ENCODE data around the gene NUAK1. TPM values are rescaled to one million over a fixed set of nuclear protein-coding genes. Genes with fewer than 3 reads are reported as not detected.
"Not testable (repeated sequence)": the region's sequence is repeated elsewhere in the genome, so short reads cannot be mapped to it uniquely, and the experiment has no call there.

The NUAK1 gene
- polyA plus RNA-seq, 10 donors, result 10.7 to 15.7 (median 12.1) TPM

DNA sequence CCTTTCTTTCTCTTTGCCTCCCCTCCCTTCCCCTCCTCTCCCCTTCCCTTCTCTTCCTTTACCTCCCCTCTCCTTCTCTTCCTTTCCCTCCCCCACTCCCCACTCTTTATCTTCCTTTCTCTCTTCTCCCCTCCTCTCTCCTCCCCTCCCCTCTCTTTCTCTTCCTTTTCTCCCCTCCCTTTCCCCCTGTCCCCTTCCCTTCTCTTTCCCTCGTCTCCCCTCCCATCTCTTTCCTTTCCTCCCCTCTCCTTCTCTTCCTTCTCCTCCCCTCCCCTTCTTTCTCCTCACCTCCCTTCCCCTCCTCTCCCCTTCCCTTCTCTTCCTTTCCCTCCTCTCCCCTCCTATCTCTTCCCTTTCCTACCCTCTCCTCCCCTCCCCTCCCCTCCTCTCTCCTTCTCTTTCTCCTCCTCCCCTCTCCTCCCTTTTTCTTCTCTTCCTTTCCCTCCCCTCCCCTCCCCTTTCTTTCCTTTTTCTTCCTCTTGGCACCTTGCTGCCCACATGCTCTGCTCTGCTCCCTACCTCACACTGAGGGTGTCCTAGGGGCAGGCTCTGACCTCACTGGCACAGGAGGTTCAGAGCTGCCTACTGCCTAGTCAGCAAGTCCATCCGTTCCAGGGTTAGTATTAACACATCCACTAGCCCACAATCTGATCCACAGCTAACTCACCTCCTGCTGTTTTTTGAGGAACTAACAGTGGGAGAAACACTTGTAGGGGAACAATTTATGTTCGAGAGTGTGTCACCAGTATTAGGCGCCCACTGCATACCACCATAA lies 101.0 kb downstream of the NUAK1 start:
- no peak for DNase-seq

DNA sequence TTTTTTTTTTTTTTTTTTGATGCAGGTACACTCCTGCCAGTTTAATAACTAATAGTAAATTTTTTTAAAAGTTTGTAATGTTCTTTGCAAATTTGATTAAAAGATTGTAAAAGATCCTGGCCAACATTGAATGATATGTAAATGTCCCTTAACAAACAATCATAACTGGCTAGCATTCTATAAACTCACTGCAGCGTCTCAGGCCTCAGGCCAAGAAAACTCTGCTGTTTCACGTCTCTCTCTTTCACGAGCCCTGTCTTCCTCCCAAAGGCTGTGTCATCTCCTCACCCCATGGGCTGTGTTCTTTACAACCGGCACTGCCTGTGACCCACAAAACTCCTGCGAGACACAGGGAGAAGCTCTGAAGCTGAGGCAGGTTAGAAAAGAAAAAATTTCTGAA lies 103.3 kb downstream of the NUAK1 start:
- no peak for DNase-seq

DNA sequence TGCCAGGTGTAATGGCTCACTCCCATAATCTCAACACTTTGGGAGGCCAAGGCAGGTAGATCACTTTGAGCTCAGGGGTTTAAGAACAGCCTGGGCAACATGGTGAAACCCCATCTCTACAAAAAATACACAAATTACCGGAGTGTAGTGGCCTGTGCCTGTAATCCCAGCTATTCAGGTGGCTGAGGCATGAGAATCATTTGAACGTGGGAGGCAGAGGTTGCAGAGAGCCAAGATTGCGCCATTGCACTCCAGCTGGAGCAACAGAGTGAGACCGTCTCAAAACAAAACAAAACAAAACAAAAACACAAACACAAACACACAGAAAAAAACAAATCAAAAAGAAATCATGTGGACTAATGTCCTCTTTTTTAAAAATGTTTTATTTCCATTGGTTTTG lies 104.4 kb downstream of the NUAK1 start:
- DNase-seq, result no peak

DNA sequence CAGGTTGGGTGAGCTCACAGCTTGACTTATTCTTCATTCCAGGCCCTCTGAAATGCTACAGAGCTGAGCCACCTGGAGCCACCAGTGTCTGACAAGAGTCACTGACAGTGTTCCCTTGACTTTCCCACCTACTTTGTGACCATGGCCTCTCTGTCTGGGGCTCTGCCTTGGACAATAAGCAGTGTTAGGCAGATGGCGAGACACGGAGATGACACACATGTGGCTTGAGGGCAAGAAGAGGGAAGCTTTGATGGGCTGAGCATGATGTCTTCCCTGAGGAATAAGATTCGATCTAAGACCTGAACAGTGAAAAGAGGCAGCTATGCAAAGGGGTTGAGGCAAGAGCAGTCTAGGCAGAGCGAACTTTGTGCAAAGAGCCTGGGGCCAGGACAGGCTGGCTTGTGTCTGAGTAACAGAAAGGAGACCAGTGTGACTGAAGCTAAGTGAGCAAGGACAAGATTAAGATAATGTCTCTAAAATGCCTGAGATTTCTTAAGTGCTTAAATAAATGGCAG lies 105.5 kb downstream of the NUAK1 start:
- no peak for DNase-seq

DNA sequence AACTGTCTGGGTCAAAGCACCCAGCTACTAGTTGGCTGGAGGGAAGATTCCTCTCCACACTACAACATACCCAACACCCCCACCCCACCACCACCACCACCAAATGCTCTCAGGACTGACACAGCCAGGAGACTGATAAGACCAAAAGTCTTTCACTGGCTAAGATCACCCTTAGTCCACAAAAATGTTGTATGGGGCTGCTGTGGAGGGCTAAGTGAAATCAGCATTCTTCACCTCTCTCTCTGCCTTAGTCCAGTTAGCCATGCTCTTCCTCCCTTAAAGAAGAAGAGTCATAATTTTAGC lies 106.2 kb downstream of the NUAK1 start:
- DNase-seq, result no peak

- DNase-seq, result no peak
Measured at GRCh38 chr12:106031761-106032622, 106.8 kb downstream of the NUAK1 start.

GRCh38 chr12:106030210-106031071 lies 108.3 kb downstream of the NUAK1 start:
- DNase-seq, result peak in 2 of 3 donors; percentile 20 to 94

GRCh38 chr12:106029532-106029931 lies 109.2 kb downstream of the NUAK1 start:
- DNase-seq, result no peak

GRCh38 chr12:106027911-106028310 lies 110.8 kb downstream of the NUAK1 start:
- DNase-seq, result no peak

- no peak for DNase-seq
Measured at GRCh38 chr12:106027286-106027685, 111.5 kb downstream of the NUAK1 start.

- DNase-seq, result no peak
Measured at GRCh38 chr12:106025129-106025528, 113.6 kb downstream of the NUAK1 start.

- DNase-seq, result no peak
Measured at GRCh38 chr12:106023039-106023438, 115.7 kb downstream of the NUAK1 start.

- DNase-seq, result peak in 1 of 3 donors; percentile 13
Measured at GRCh38 chr12:106022568-106023012, 116.2 kb downstream of the NUAK1 start.

DNA sequence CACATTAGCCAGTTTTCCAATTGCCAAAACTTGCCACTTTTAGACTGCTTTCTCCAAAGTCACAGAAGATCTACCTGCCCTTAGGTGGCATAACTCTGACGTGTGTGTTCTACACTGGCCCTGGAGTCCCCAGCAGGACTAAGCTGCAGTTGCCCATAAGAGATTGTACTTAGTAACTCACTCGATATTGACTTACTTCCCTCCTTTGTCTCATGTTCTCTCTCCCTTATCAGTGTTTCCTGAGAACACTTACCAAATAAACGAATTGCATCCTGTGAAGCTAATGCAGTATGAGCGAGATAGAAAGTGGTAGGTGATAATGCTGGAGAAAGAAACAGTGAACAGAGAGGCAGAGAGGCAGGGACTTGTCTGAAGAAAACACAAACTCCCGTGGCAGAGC lies 117.2 kb downstream of the NUAK1 start:
- no peak for DNase-seq

GRCh38 chr12:106020736-106021135 lies 118.0 kb downstream of the NUAK1 start:
- DNase-seq, result no peak

GRCh38 chr12:106019144-106019543 lies 119.6 kb downstream of the NUAK1 start:
- DNase-seq, result no peak

- DNase-seq, result no peak
Measured at GRCh38 chr12:106018286-106018685, 120.5 kb downstream of the NUAK1 start.

DNA sequence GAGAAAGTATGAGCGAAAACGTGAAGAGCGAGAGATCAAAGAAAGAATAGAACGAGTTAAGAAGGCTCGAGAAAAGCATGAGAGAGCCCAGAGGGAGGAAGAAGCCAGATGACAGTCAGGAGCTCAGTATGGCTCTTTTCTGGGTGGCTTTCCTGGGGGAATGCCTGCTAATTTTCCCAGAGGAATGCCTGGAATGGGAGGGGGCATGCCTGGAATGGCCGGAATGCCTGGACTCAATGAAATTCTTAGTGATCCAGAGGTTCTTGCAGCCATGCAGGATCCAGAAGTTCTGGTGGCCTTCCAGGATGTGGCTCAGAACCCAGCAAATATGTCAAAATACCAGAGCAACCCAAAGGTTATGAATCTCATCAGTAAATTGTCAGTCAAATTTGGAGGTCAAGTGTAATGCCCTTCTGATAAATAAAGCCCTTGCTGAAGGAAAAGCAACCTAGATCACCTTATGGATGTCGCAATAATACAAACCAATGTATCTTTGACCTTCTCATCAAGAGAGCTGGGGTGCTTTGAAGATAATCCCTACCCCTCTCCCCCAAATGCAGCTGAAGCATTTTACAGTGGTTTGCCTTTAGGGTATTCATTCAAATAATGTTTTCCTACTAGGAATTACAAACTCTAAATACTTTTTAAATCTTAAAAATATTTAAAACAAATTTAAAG lies 122.0 kb downstream of the NUAK1 start:
- not testable (repeated sequence) for DNase-seq

DNA sequence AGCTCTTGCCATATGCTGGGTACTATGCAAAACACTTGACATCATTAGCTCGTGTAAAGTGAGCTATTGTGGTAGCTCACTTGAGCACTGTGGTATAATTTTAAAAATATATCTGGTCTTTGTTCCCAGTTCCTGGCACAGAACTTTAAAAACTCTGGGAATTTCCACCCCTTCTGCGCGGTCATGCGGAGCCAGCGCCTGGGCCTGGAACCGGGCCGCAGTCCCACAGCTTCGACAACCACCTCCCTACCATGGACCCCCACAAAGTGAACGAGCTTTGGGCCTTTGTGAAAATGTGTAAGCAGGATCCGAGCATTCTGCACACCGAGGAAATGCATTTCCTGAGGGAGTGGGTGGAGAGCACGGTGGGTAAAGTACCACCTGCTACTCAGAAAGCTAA lies 123.1 kb downstream of the NUAK1 start:
- DNase-seq, result no peak

GRCh38 chr12:106013941-106014340 lies 124.8 kb downstream of the NUAK1 start:
- DNase-seq, result no peak
